ENCODE results near the gene SRCAP. TPM values are rescaled to one million over a fixed set of nuclear protein-coding genes. Genes with fewer than 3 reads are reported as not detected.

Gene SRCAP
- total RNA-seq, 4 donors from 2014 or later = 20.6 to 57.4 (median 36.0) TPM

GRCh38 chr16:30768583-30769181 lies 69.7 kb downstream of the SRCAP start:
- ATAC-seq = no peak
- Histone ChIP-seq H3K4me1 (peaks cover 0 to 12% (median 1%) of the 10 kb centered on the region in 3 donors), H3K36me3 (peaks cover 0 to 100% of the 10 kb centered on the region in 2 donors), H3K27me3 (no peaks in the 10 kb centered on the region), H3K4me3 (no peak overlapping the region), H3K9me3 (no peaks in the 10 kb centered on the region), H3K27ac (no peak overlapping the region)
- no peak for TF ChIP-seq CTCF (IDR thresholded peaks at IDR 0.05)
- no peak for TF ChIP-seq POLR2AphosphoS5 (IDR thresholded peaks at IDR 0.05)
- no peak for TF ChIP-seq POLR2A (IDR thresholded peaks at IDR 0.05)
- no peak for TF ChIP-seq EP300 (IDR thresholded peaks at IDR 0.05)
- 69 to 100% methylated on average over 5 to 7 of the region's 23 CpGs for WGBS, 2 donors (ENCODE audit: low coverage in 1 of 2)

GRCh38 chr16:30769379-30770089 lies 70.6 kb downstream of the SRCAP start:
- H3K36me3 ChIP-seq = peaks cover 0 to 100% of the 10 kb centered on the region in 2 donors

GRCh38 chr16:30771726-30772125 lies 72.8 kb downstream of the SRCAP start:
- 94% methylated on average over 3 of the region's 14 CpGs; no CpG with 5 or more reads in 1 of the 2 donors for WGBS, 2 donors (ENCODE audit: low coverage in 1 of 2)
- no peaks in the 10 kb centered on the region for H3K27me3 ChIP-seq
- no peak overlapping the region for H3K4me3 ChIP-seq
- H3K4me1 ChIP-seq = peaks cover 0 to 19% (median 15%) of the 10 kb centered on the region in 3 donors
- no peaks in the 10 kb centered on the region for H3K9me3 ChIP-seq
- no peak for ATAC-seq
- H3K27ac ChIP-seq = no peak overlapping the region
- TF ChIP-seq POLR2A (IDR thresholded peaks at IDR 0.05) = no peak
- no peak for TF ChIP-seq EP300 (IDR thresholded peaks at IDR 0.05)
- TF ChIP-seq CTCF (IDR thresholded peaks at IDR 0.05) = no peak
- no peak for TF ChIP-seq POLR2AphosphoS5 (IDR thresholded peaks at IDR 0.05)
- H3K36me3 ChIP-seq = peaks cover 0 to 81% of the 10 kb centered on the region in 2 donors

More at GRCh38 chr16:30769379-30770089, 70.6 kb downstream of the SRCAP start:
- Histone ChIP-seq H3K4me3 (no peak overlapping the region), H3K27ac (no peak overlapping the region), H3K27me3 (no peaks in the 10 kb centered on the region), H3K4me1 (peaks cover 0 to 7% (median 3%) of the 10 kb centered on the region in 3 donors), H3K9me3 (no peaks in the 10 kb centered on the region)
- TF ChIP-seq EP300 (IDR thresholded peaks at IDR 0.05) (no peak), CTCF (IDR thresholded peaks at IDR 0.05) (no peak), POLR2AphosphoS5 (IDR thresholded peaks at IDR 0.05) (no peak), POLR2A (IDR thresholded peaks at IDR 0.05) (no peak)
- no peak for ATAC-seq
- 95 to 100% methylated on average over 1 to 9 of the region's 17 CpGs for WGBS, 2 donors (ENCODE audit: low coverage in 1 of 2)

GRCh38 chr16:30773826-30774225 lies 74.9 kb downstream of the SRCAP start:
- Histone ChIP-seq H3K9me3 (no peaks in the 10 kb centered on the region), H3K4me3 (no peak overlapping the region), H3K27me3 (no peaks in the 10 kb centered on the region), H3K4me1 (peaks cover 0 to 35% (median 17%) of the 10 kb centered on the region in 3 donors), H3K27ac (no peak overlapping the region), H3K36me3 (peaks cover 0 to 60% of the 10 kb centered on the region in 2 donors)
- no peak for ATAC-seq
- TF ChIP-seq CTCF (IDR thresholded peaks at IDR 0.05) (no peak), EP300 (IDR thresholded peaks at IDR 0.05) (no peak), POLR2A (IDR thresholded peaks at IDR 0.05) (no peak), POLR2AphosphoS5 (IDR thresholded peaks at IDR 0.05) (no peak)
- 77% methylated on average over 6 of the region's 14 CpGs; no CpG with 5 or more reads in 1 of the 2 donors for WGBS, 2 donors (ENCODE audit: low coverage in 1 of 2)
